K562 (cell line): Measurements from ENCODE around the gene UBE2G2. TPM values are rescaled to one million over a fixed set of nuclear protein-coding genes. Genes with fewer than 3 reads are reported as not detected.
A peak's percentile ranks its signal among the peaks of the same experiment; 100 is the strongest.

Experiments used
- ATAC-seq: fragments of 200-7000 bp; cut with Tn5 transposase; 3 replicates; pipeline ENCODE4 v1.9.1; 2020; ENCODE audit warnings: moderate library complexity
- BruUV-seq: library from RNA; stranded (reverse); fragments of 400-500 nt; replicated peaks from 2 replicates; lab custom pipeline; 2021; lab: Mats Ljungman, UMichigan
- CTCF ChIA-PET: fragments of 300-600 bp; formaldehyde crosslinking; extraction: SDS; loops from one replicate; lab custom pipeline; 2021; ENCODE audit warnings: low intra/inter-chr PET ratio; lab: Yijun Ruan, JAX
- POLR2A ChIA-PET: fragments of 300-600, 350-650 bp; sonication (Branson Sonifier 250); formaldehyde crosslinking; extraction: SDS; loops from one replicate; lab custom pipeline; 2021; ENCODE audit warnings: antibody characterized with exemption, inconsistent platforms; lab: Yijun Ruan, JAX
- DNase-seq, 4 experiments: peaks; one replicate each; pipeline versions ENCODE4 v3.0.0 to v3.0.0-alpha.2; 2011 to 2018; ENCODE audit warnings: low spot score in 3 of 4, mixed read lengths in 3 of 4; ENCODE audit errors: extremely low read depth in 1 of 4
- FAIRE-seq: peaks from 2 replicates; lab custom pipeline; 2011; peaks lifted over from hg19 to GRCh38; lab: Jason Lieb, UNC
- H2AFZ ChIP-seq: 2 replicates; pipeline ENCODE4 v1.6.0; 2011; ENCODE audit warnings: low read depth, low read length, control low read depth, inconsistent platforms
- H3K27ac ChIP-seq: fragments of 200-600 bp; 3 replicates; pipeline ENCODE4 v1.8.0; 2011; ENCODE audit warnings: low read depth, mild to moderate bottlenecking, control low read depth, inconsistent platforms, low read length, moderate library complexity, mixed read lengths; ENCODE audit errors: extremely low read depth
- H3K27me3 ChIP-seq, 2 experiments: fragments of 300-600 bp in 1 of 2; 2 replicates in 1 of 2; 3 replicates in 1 of 2; pipeline versions ENCODE4 v1.6.0 to v1.8.0; 2011; ENCODE audit warnings: inconsistent platforms in 2 of 2, low read length in 2 of 2, mild to moderate bottlenecking in 1 of 2, mixed read lengths in 1 of 2, moderate library complexity in 1 of 2; ENCODE audit not compliant: control insufficient read depth in 2 of 2, insufficient read depth in 2 of 2
- H3K36me3 ChIP-seq: fragments of 300-600 bp; 3 replicates; pipeline ENCODE4 v1.8.0; 2011; ENCODE audit warnings: mild to moderate bottlenecking, low read length, inconsistent platforms; ENCODE audit not compliant: control insufficient read depth, insufficient read depth
- H3K4me1 ChIP-seq, 2 experiments: fragments of 200-600 bp in 1 of 2; replicated peaks in 1 of 2; 2 replicates in 1 of 2; 3 replicates in 1 of 2; pipeline versions ENCODE4 v1.5.1 to v1.8.0; 2011; ENCODE audit warnings: inconsistent platforms in 2 of 2, low read length in 2 of 2, mild to moderate bottlenecking in 1 of 2, mixed read lengths in 1 of 2, moderate library complexity in 1 of 2; ENCODE audit not compliant: control insufficient read depth in 2 of 2, insufficient read depth in 2 of 2
- H3K4me2 ChIP-seq: 2 replicates; pipeline ENCODE4 v1.6.1; 2011; ENCODE audit warnings: low read length, control low read depth, inconsistent platforms, mixed read lengths; ENCODE audit not compliant: insufficient read depth
- H3K4me3 ChIP-seq: fragments of 200-600 bp; sonication (generic), shearing (Covaris generic); 2 replicates; pipeline ENCODE4 v1.5.1; 2016; ENCODE audit warnings: control low read depth, inconsistent platforms
- H3K79me2 ChIP-seq: fragments of 200-600 bp; 3 replicates; pipeline ENCODE4 v1.8.0; 2011; ENCODE audit warnings: low read length, inconsistent platforms; ENCODE audit not compliant: control insufficient read depth, insufficient read depth
- H3K9ac ChIP-seq, 2 experiments: 2 replicates each; pipeline versions ENCODE4 v1.6.0 to v1.6.1; 2011; ENCODE audit warnings: low read depth in 2 of 2, low read length in 2 of 2, control low read depth in 1 of 2, inconsistent platforms in 1 of 2, mild to moderate bottlenecking in 1 of 2, mixed read lengths in 1 of 2; ENCODE audit not compliant: insufficient read depth in 1 of 2
- H3K9me1 ChIP-seq: one replicate; pipeline ENCODE4 v1.6.0; 2011; ENCODE audit warnings: inconsistent platforms, mild to moderate bottlenecking, low read length, moderate library complexity; ENCODE audit not compliant: control insufficient read depth, insufficient read depth
- H3K9me3 ChIP-seq: replicated peaks from 2 replicates; pipeline ENCODE4 v1.5.1; 2011; ENCODE audit warnings: low read depth, low read length, inconsistent platforms; ENCODE audit not compliant: control insufficient read depth, insufficient read depth
- H4K20me1 ChIP-seq: replicated peaks from 2 replicates; pipeline ENCODE4 v1.6.1; 2011; ENCODE audit warnings: low read length, inconsistent platforms, mixed read lengths; ENCODE audit not compliant: control insufficient read depth, insufficient read depth
- E2F5 ChIP-seq: sonication (generic); formaldehyde crosslinking; IDR thresholded peaks from 2 replicates; pipeline ENCODE4 v1.8.0; 2022; ENCODE audit warnings: mild to moderate bottlenecking, missing genetic modification reagents
- EGR1 ChIP-seq: fragments of 450-650 bp; conservative IDR thresholded peaks from 2 replicates; pipeline ENCODE4 v1.6.1; 2017; ENCODE audit warnings: mild to moderate bottlenecking
- FOXJ3 ChIP-seq: sonication (generic); formaldehyde crosslinking; IDR thresholded peaks from 2 replicates; pipeline ENCODE4 v1.4.0; 2020; ENCODE audit warnings: mild to moderate bottlenecking, missing genetic modification reagents
- L3MBTL2 ChIP-seq: fragments of 450-650 bp; IDR thresholded peaks from 2 replicates; pipeline ENCODE4 v1.6.1; 2016; ENCODE audit warnings: mild to moderate bottlenecking, moderate library complexity
- MBD1 ChIP-seq: fragments of 250-450 bp; sonication (Bioruptor Pico); IDR thresholded peaks from 2 replicates; pipeline ENCODE4 v1.8.0; 2022; ENCODE audit warnings: inconsistent platforms
- NEUROD1 ChIP-seq: fragments of 150-350 bp; IDR thresholded peaks from 2 replicates; pipeline ENCODE4 v1.6.1; 2014; ENCODE audit warnings: borderline replicate concordance, low read length, low read depth; ENCODE audit not compliant: partially characterized antibody
- NFE2 ChIP-seq: IDR thresholded peaks from 2 replicates; pipeline ENCODE4 v1.6.1; 2014; ENCODE audit warnings: antibody characterized with exemption, low read depth
- NFIC ChIP-seq: fragments of 450-650 bp; IDR thresholded peaks from 2 replicates; pipeline ENCODE4 v1.6.1; 2017; ENCODE audit warnings: mild to moderate bottlenecking, inconsistent platforms
- PHB2 ChIP-seq: fragments of 450-650 bp; IDR thresholded peaks from 2 replicates; pipeline ENCODE4 v1.6.1; 2017; ENCODE audit warnings: low read depth
- STAT5A ChIP-seq: IDR thresholded peaks from 2 replicates; pipeline ENCODE4 v1.6.1; 2012; ENCODE audit warnings: low read length, inconsistent platforms, borderline replicate concordance
- WGBS: fragments of 100-300 bp; shearing (Covaris generic); methylation state at CpG from one replicate; pipeline ENCODE4 v1.1.6; 2016; ENCODE audit warnings: low coverage, mixed read lengths; ENCODE audit not compliant: insufficient coverage; ENCODE audit errors: missing lambda C conversion rate; 5-methylcytosine and 5-hydroxymethylcytosine counted together
- in situ Hi-C: fragments of 300-500 bp; cut with MboI; formaldehyde crosslinking; loops from 4 replicates; pipeline ENCODE4 v1.15.0; 2018; ENCODE audit warnings: inconsistent platforms, mixed read lengths
- intact Hi-C: fragments of 100-400 bp; cut with micrococcal nuclease; formaldehyde crosslinking; loops from 2 replicates; pipeline ENCODE4 v1.14.2; 2022
- polyA plus RNA-seq, 8 experiments: library from polyadenylated mRNA; depleted of rRNA in 4 of 8; stranded (reverse) in 5 of 8; unstranded in 3 of 8; fragments of >200 nt; fragmentation: Nextera tagmentation in 2 of 8; fragmentation: Illumina TruSeq in 1 of 8; extraction: Ambion mirVana in 2 of 8; extraction: Trizol in 1 of 8; gene quantifications; 2 replicates each; pipeline versions ENCODE4 v1.2.1 to v1.2.3, GENCODE V29; 2011 to 2014; ENCODE audit warnings: inconsistent platforms in 1 of 8, missing spikeins in 1 of 8
- total RNA-seq, 7 experiments: library from RNA; depleted of rRNA in 6 of 7; stranded (reverse); fragments of >200 nt in 6 of 7; fragmentation: Illumina TruSeq in 2 of 7; extraction: Trizol in 2 of 7; gene quantifications; 2 replicates each; pipeline versions ENCODE4 v1.2.1 to v1.2.3, GENCODE V29; 2011 to 2021; ENCODE audit warnings: low replicate concordance in 1 of 7
- TF ChIP-seq, protein P1 (sequence below): fragments of 250-450 bp; sonication (Bioruptor Pico); IDR thresholded peaks from 2 replicates; pipeline ENCODE4 v1.8.0; 2022; ENCODE audit warnings: moderate library complexity, mild to moderate bottlenecking, inconsistent platforms

UBE2G2 gene
- total and polyA plus RNA-seq, 9 of the 15 experiments (the other 6 are each of a cell fraction or from before 2014, with no cell fraction given), result 47.5 to 225 (median 140) TPM

DNA sequence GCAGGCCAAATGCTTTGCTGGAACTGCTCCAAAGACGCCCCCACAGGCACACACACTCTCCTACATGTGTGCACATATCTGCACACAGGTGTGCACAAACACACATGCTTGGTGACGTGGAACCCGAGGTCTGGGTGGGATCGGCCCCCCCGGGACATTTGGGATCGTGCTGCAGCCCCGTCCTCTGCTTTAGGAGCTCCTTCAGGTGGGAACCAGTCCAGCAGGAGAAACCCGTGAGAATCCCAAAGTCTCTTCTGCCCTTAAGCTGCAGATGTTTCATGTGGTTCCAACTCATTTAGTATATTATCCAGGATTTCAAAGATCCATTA, 38.6 kb downstream of the UBE2G2 start:
- FAIRE-seq (no peak), ATAC-seq (no peak)
- no peak overlapping the region for H2AFZ ChIP-seq
- H3K4me1 ChIP-seq, result peaks cover 17 to 70% of the 10 kb centered on the region in 2 experiments
- no peak overlapping the region for H3K4me3 ChIP-seq
- peaks cover 4% of the 10 kb centered on the region for H3K9me1 ChIP-seq
- no peak overlapping the region for H3K4me2 ChIP-seq
- no TSS peak for BruUV-seq
- CTCF ChIA-PET, result no interaction called here
- H3K27me3 ChIP-seq, result 0 out of 5 replicates have a peak, but pooled peaks cover 0 to 4% of the 10 kb centered on the region in 2 experiments
- POLR2A ChIA-PET, result no interaction called here
- H3K9ac ChIP-seq, result 0 out of 4 replicates have a peak overlapping the region, but pooled peaks of 1 of the 2 experiments have one; percentile 17
- intact Hi-C loops (no loop called here), in situ Hi-C loops (no loop called here)
- peaks cover 28% of the 10 kb centered on the region for H4K20me1 ChIP-seq
- H3K27ac ChIP-seq, result no peak overlapping the region
- TF ChIP-seq NFE2, result no peak
- TF ChIP-seq FOXJ3, result no peak
- peak; percentile 15; the same call in 1 of the 2 replicates for TF ChIP-seq EGR1
- peak; percentile 30; the same call in 1 of the 2 replicates for TF ChIP-seq NFIC
- TF ChIP-seq, all 486 proteins: peak for 2
- DNase-seq, result no peak
- 12% methylated on average over 8 of the region's 8 CpGs for WGBS
- Histone ChIP-seq H3K9me3 (no peaks in the 10 kb centered on the region), H3K36me3 (no peaks in the 10 kb centered on the region), H3K79me2 (no peaks in the 10 kb centered on the region)

DNA sequence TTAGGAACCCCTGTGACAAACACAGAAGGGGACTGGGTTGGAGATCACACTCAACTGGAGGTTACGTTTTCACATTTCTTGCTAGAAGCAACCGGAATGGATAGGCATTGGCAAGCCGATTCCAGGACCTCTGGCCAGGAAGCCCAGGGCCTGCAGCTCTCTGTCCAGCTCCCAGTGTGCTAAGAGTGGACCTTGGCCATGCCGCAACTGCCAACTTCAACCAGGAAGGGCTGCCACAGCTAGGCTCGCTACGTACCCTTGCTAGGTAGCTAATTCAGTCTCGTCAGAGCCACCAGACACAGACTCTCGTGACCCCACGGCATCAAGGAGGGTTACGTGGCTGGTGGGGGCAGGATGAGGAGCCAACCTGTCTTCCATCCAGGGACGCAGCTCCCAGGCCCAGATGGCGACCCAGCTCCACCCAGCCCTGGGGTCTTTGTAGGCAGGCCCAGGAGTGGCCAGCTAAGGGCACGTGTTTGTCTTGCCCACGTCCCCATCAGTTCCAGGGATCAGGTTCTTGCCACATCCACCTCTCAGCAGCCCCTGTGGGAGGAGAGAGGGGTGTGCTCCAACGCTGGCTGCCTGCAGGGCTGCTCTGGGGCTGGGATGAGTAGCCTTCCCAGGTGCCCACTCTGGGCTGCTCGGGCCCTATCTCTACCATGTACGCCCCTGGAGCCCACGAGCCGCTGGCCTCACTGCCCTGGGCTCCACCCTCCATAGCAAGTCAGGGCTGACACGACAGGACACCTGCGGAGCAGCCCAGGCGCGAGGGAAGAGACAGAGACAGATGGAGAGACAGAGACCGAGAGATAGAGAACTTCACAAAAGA, 39.2 kb downstream of the UBE2G2 start:
- ATAC-seq (no peak), DNase-seq (no peak), FAIRE-seq (no peak)
- BruUV-seq, result no TSS peak
- in situ Hi-C loops, result no loop called here
- no peaks in the 10 kb centered on the region for H3K9me3 ChIP-seq
- H3K27ac ChIP-seq, result no peak overlapping the region
- intact Hi-C loops, result no loop called here
- POLR2A ChIA-PET, result no interaction called here
- no peaks in the 10 kb centered on the region for H3K79me2 ChIP-seq
- CTCF ChIA-PET, result no interaction called here
- H4K20me1 ChIP-seq, result peaks cover 25% of the 10 kb centered on the region
- no peak overlapping the region for H3K4me2 ChIP-seq
- H3K4me1 ChIP-seq, result peaks cover 17 to 66% of the 10 kb centered on the region in 2 experiments
- H3K9me1 ChIP-seq, result no peaks in the 10 kb centered on the region
- H2AFZ ChIP-seq, result no peak overlapping the region
- 0 out of 5 replicates have a peak, but pooled peaks cover 0 to 4% of the 10 kb centered on the region in 2 experiments for H3K27me3 ChIP-seq
- WGBS, result 45% methylated on average over 24 of the region's 24 CpGs
- H3K9ac ChIP-seq, result peak overlapping the region in 1 of 2 experiments; percentile 17; a peak in 1 of 4 replicates
- H3K36me3 ChIP-seq, result no peaks in the 10 kb centered on the region
- H3K4me3 ChIP-seq, result no peak overlapping the region
- TF ChIP-seq E2F5, result no peak
- no peak for TF ChIP-seq PHB2
- no peak for TF ChIP-seq L3MBTL2
- TF ChIP-seq, protein P1, sequence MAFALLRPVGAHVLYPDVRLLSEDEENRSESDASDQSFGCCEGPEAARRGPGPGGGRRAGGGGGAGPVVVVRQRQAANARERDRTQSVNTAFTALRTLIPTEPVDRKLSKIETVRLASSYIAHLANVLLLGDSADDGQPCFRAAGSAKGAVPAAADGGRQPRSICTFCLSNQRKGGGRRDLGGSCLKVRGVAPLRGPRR (CRISPR knock-in tag), result no peak
- no peak for TF ChIP-seq STAT5A
- TF ChIP-seq NEUROD1, result no peak
- no peak for TF ChIP-seq MBD1
